Activated CD4-positive, alpha-beta T cell treated with anti-CD3 and anti-CD28 coated beads, Interleukin-2, amount 50 U/mL, for 4 hours (primary cell): ENCODE measurements around the gene ZNF639.

Experiments
- DNase-seq, 2 experiments: peaks; one replicate each; pipeline ENCODE4 v3.0.0-alpha.2; 2020

ZNF639 gene

GRCh38 chr3:179318876-179319275 lies 4.0 kb upstream of the ZNF639 start:
- DNase-seq, result no peak

GRCh38 chr3:179321668-179322285 lies 1.1 kb upstream of the ZNF639 start:
- peak in 1 of 2 experiments; percentile 15 for DNase-seq

- DNase-seq, result peak; percentile 49 to 50
Measured at GRCh38 chr3:179323197-179324110, 623 bp downstream of the ZNF639 start.

- no peak for DNase-seq
Measured at GRCh38 chr3:179324270-179324754, 1.5 kb downstream of the ZNF639 start.

GRCh38 chr3:179330438-179330837 lies 7.6 kb downstream of the ZNF639 start:
- no peak for DNase-seq

- no peak for DNase-seq
Measured at GRCh38 chr3:179332240-179332639, 9.4 kb downstream of the ZNF639 start.

- DNase-seq, result no peak
Measured at GRCh38 chr3:179333084-179333483, 10.3 kb downstream of the ZNF639 start.

GRCh38 chr3:179336345-179336929 lies 13.6 kb downstream of the ZNF639 start:
- DNase-seq, result no peak

GRCh38 chr3:179347345-179348194 lies 24.7 kb downstream of the ZNF639 start, which contains the start of gene MFN1:
Gene MFN1, plus strand, starts transcription at chr3:179347709. Its CDS starts 1,143 bp downstream, at chr3:179348852.
- peak; percentile 85 to 86 for DNase-seq

- DNase-seq, result no peak
Measured at GRCh38 chr3:179348325-179349013, 25.6 kb downstream of the ZNF639 start.

GRCh38 chr3:179355996-179356395 lies 33.2 kb downstream of the ZNF639 start:
- DNase-seq, result no peak

GRCh38 chr3:179363332-179363731 lies 40.5 kb downstream of the ZNF639 start:
- no peak for DNase-seq

- no peak for DNase-seq
Measured at GRCh38 chr3:179369621-179370020, 46.8 kb downstream of the ZNF639 start.

GRCh38 chr3:179373938-179374337 lies 51.1 kb downstream of the ZNF639 start:
- DNase-seq, result no peak

GRCh38 chr3:179375091-179375999 lies 52.5 kb downstream of the ZNF639 start:
- no peak for DNase-seq

GRCh38 chr3:179376474-179376873 lies 53.6 kb downstream of the ZNF639 start:
- no peak for DNase-seq
